HG02885 (cell line): ENCODE results near the gene CARM1.

Experiments
- ATAC-seq: cut with Tn5 transposase; IDR thresholded peaks from one replicate; pipeline ENCODE4 v1.9.1; 2021; ENCODE audit warnings: mild to moderate bottlenecking; ENCODE audit not compliant: unreplicated experiment, poor library complexity

Gene CARM1

GRCh38 chr19:10964903-10965302 lies 93.5 kb downstream of the CARM1 start:
- no peak for ATAC-seq

- no peak for ATAC-seq
Observed at GRCh38 chr19:10965398-10965797, 94.0 kb downstream of the CARM1 start.

GRCh38 chr19:10966809-10967208 lies 95.5 kb downstream of the CARM1 start:
- no peak for ATAC-seq

- no peak for ATAC-seq
Observed at GRCh38 chr19:10968527-10969135, 97.3 kb downstream of the CARM1 start.

GRCh38 chr19:10971107-10971726 lies 99.9 kb downstream of the CARM1 start:
- no peak for ATAC-seq
